GM12878 (cell line): ENCODE measurements around the gene AURKAIP1.

Experiments
- ATF7 ChIP-seq: fragments of 450-650 bp; IDR thresholded peaks from 2 replicates; pipeline ENCODE4 v1.6.1; 2016; ENCODE audit warnings: low read depth, mild to moderate bottlenecking
- CHD1 ChIP-seq: IDR thresholded peaks from 2 replicates; pipeline ENCODE4 v1.6.1; 2012; ENCODE audit warnings: low read depth, low read length, improper control_type of control experiment
- CHD2 ChIP-seq: IDR thresholded peaks from 2 replicates; pipeline ENCODE4 v1.6.1; 2011; ENCODE audit warnings: low read depth, low read length, improper control_type of control experiment, borderline replicate concordance
- EZH2 ChIP-seq: IDR thresholded peaks from 2 replicates; pipeline ENCODE4 v1.6.1; 2012; ENCODE audit warnings: low read depth, mild to moderate bottlenecking, control low read depth, inconsistent platforms, low read length, borderline replicate concordance; ENCODE audit not compliant: control insufficient read depth
- HCFC1 ChIP-seq: fragments of 150-350 bp; IDR thresholded peaks from 2 replicates; pipeline ENCODE4 v1.6.1; 2014; ENCODE audit warnings: low read length
- MXI1 ChIP-seq: fragments of 150-350 bp; IDR thresholded peaks from 2 replicates; pipeline ENCODE4 v1.6.1; 2011; ENCODE audit warnings: low read depth, mild to moderate bottlenecking, inconsistent platforms, low read length, improper control_type of control experiment
- POLR2AphosphoS2 ChIP-seq: IDR thresholded peaks from 2 replicates; pipeline ENCODE4 v1.6.1; 2011; ENCODE audit warnings: low read depth, mild to moderate bottlenecking, low read length, improper control_type of control experiment, moderate library complexity
- POLR2AphosphoS5 ChIP-seq: IDR thresholded peaks from 2 replicates; pipeline ENCODE4 v1.6.1; 2011; ENCODE audit warnings: mild to moderate bottlenecking, low read length, inconsistent platforms
- PRDM15 ChIP-seq: fragments of 450-650 bp; formaldehyde crosslinking; IDR thresholded peaks from 2 replicates; pipeline ENCODE4 v1.4.0; 2020; ENCODE audit warnings: mild to moderate bottlenecking, moderate library complexity
- RAD21 ChIP-seq: IDR thresholded peaks from 2 replicates; pipeline ENCODE4 v1.6.1; 2011; ENCODE audit warnings: mild to moderate bottlenecking, low read depth, low read length, moderate library complexity; ENCODE audit not compliant: insufficient read depth
- SREBF2 ChIP-seq: IDR thresholded peaks from 2 replicates; pipeline ENCODE4 v1.6.1; 2012; ENCODE audit warnings: mild to moderate bottlenecking, low read length
- SRF ChIP-seq, 2 experiments: IDR thresholded peaks; 2 replicates each; pipeline ENCODE4 v1.6.1; 2011; ENCODE audit warnings: low read depth in 2 of 2, low read length in 2 of 2, mild to moderate bottlenecking in 1 of 2, moderate library complexity in 1 of 2
- STAT1 ChIP-seq: fragments of 450-650 bp; conservative IDR thresholded peaks from 2 replicates; pipeline ENCODE4 v1.6.1; 2014; ENCODE audit warnings: antibody characterized with exemption, mild to moderate bottlenecking
- TF ChIP-seq, protein P1 (sequence below), 3 experiments: IDR thresholded peaks in 2 of 3; conservative IDR thresholded peaks in 1 of 3; 2 replicates each; pipeline ENCODE4 v1.5.1; 2011; ENCODE audit warnings: low read depth in 3 of 3, low read length in 3 of 3, mild to moderate bottlenecking in 3 of 3, control low read depth in 2 of 3, moderate library complexity in 2 of 3, inconsistent platforms in 1 of 3, mixed read lengths in 1 of 3; ENCODE audit not compliant: control insufficient read depth in 2 of 3, insufficient read depth in 1 of 3; ENCODE audit errors: extremely low read depth in 1 of 3

DNA sequence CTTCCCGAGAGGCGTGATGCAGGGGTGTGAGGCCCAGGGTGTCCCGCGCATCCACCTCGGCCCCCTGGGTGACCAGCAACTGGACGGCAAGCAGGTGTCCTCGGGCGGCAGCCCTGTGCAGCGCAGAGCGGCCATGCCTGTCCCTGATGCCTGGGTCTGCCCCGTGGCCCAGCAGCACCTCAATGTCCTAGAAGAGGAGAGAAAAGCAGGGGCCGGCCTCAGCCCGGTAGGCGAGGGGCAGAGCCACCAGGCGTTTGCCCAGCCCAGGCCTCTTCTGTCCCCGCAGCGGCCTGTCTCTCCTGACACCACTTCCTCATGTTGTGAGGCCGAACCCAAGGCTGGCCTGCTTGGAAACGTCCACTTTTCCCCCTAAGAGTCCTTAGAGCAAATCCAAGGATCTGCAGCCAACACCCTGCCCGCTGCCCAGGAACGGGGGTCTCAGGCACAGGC, 44.4 kb upstream of the AURKAIP1 start:
- TF ChIP-seq PRDM15 (no peak), MXI1 (no peak), ATF7 (no peak), CHD1 (no peak), EZH2 (no peak), STAT1 (no peak), CHD2 (no peak), HCFC1 (no peak), RAD21 (no peak), POLR2AphosphoS5 (no peak), SREBF2 (no peak), SRF (IDR thresholded peaks at IDR 0.05; ENCODE audit: low read depth in 2 of 2, low read length in 2 of 2) (no peak), POLR2AphosphoS2 (no peak)
- TF ChIP-seq, protein P1, sequence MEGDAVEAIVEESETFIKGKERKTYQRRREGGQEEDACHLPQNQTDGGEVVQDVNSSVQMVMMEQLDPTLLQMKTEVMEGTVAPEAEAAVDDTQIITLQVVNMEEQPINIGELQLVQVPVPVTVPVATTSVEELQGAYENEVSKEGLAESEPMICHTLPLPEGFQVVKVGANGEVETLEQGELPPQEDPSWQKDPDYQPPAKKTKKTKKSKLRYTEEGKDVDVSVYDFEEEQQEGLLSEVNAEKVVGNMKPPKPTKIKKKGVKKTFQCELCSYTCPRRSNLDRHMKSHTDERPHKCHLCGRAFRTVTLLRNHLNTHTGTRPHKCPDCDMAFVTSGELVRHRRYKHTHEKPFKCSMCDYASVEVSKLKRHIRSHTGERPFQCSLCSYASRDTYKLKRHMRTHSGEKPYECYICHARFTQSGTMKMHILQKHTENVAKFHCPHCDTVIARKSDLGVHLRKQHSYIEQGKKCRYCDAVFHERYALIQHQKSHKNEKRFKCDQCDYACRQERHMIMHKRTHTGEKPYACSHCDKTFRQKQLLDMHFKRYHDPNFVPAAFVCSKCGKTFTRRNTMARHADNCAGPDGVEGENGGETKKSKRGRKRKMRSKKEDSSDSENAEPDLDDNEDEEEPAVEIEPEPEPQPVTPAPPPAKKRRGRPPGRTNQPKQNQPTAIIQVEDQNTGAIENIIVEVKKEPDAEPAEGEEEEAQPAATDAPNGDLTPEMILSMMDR (IDR thresholded peaks at IDR 0.05 in 2 of 3, conservative IDR thresholded peaks at IDR 0.05 in 1 of 3; ENCODE audit: control insufficient read depth in 2 of 3, extremely low read depth in 1 of 3, insufficient read depth in 1 of 3, low read depth in 3 of 3, low read length in 3 of 3) = no peak
